IPS DF 6.9 (cell line): ENCODE data around the gene NRXN2.
A peak's percentile ranks its signal among the peaks of the same experiment; 100 is the strongest.
"Not testable (repeated sequence)": the region's sequence is repeated elsewhere in the genome, so short reads cannot be mapped to it uniquely, and the experiment has no call there.

Source experiments
- DNase-seq: peaks from one replicate; pipeline ENCODE4 v3.0.0-alpha.2; 2013; ENCODE audit warnings: low read depth, low spot score
- H3K27ac ChIP-seq: one replicate; pipeline ENCODE4 v1.5.1; 2013; ENCODE audit warnings: low read length, control low read depth
- H3K27me3 ChIP-seq: 2 replicates; pipeline ENCODE4 v1.6.1; 2013; ENCODE audit warnings: mild to moderate bottlenecking, low read length; ENCODE audit not compliant: control insufficient read depth, insufficient read depth
- H3K36me3 ChIP-seq: 2 replicates; pipeline ENCODE4 v1.6.1; 2013; ENCODE audit warnings: low read length; ENCODE audit not compliant: control insufficient read depth, insufficient read depth
- H3K4me1 ChIP-seq: 2 replicates; pipeline ENCODE4 v1.6.1; 2013; ENCODE audit warnings: low read length; ENCODE audit not compliant: control insufficient read depth, insufficient read depth
- H3K4me3 ChIP-seq: 2 replicates; pipeline ENCODE4 v1.5.1; 2013; ENCODE audit warnings: mild to moderate bottlenecking, low read length
- H3K9me3 ChIP-seq: 2 replicates; pipeline ENCODE4 v1.6.1; 2013; ENCODE audit warnings: low read length, inconsistent platforms; ENCODE audit not compliant: control insufficient read depth, insufficient read depth
- WGBS: extraction: QIAGEN DNeasy Blood & Tissue Kit; methylation state at CpG from one replicate; pipeline ENCODE4 v1.1.7; 2013; ENCODE audit warnings: mixed read lengths, missing lambda C conversion rate; ENCODE audit not compliant: insufficient read length, insufficient coverage; 5-methylcytosine and 5-hydroxymethylcytosine counted together

The NRXN2 gene

DNA sequence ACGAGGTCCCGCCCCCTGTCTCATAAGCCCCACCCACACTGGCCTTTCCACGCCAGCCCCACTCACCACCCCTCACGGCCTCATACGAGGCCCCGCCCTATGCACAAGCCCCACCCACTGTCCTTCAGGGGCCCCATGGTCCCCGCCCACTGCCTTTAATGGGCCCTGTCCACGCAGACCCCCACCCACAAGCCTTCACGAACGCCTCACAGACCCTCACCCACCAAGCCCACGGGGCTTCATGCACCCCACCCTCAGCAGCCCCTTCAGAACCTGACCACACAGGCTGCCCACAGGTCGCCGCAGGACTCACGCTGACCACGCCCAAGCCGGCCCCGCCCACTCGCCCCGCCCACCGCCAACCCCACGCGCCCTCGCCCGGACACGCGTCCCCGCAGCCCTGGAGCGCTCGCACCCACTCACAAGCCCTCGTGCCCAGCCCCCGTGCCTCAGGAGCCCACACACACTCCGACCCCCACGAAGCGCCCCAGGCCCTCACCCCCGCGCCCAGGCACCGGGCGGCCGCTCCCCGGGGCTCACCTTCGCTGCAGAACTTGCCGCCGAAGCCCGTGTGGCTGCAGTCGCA is 10.5 kb downstream of the NRXN2 start:
- Histone ChIP-seq H3K36me3 (no peaks in the 10 kb centered on the region), H3K27me3 (peaks cover 11% of the 10 kb centered on the region; the same call in 1 of the 2 replicates), H3K4me3 (peak overlapping the region; percentile 38; the same call in 1 of the 2 replicates), H3K4me1 (peaks cover 21% of the 10 kb centered on the region), H3K27ac (no peak overlapping the region), H3K9me3 (no peaks in the 10 kb centered on the region)
- no CpG with 5 or more reads among the region's 45 CpGs for WGBS
- DNase-seq: no peak

DNA sequence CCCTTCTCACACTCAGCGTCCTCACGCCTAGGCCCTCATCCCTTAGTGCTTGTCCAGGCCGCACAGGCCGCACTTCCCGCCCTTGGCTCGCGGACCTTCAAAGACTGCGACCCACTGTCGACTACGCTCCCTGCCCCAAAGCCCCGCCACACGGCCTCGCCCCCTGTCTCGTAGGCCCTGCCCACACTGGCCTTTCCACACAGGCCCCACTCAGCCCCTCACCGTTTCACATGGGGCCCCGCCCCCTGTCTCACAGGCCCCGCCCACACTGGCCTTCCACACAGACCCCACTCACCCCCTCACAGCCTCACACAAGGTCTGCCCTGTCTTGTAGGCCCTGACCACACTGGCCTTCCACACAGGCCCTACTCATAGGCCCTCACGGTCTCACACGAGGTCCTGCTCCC is 11.0 kb downstream of the NRXN2 start:
- Histone ChIP-seq H3K36me3 (no peaks in the 10 kb centered on the region), H3K27ac (no peak overlapping the region), H3K27me3 (peaks cover 11% of the 10 kb centered on the region; the same call in 1 of the 2 replicates), H3K4me3 (no peak overlapping the region), H3K4me1 (peaks cover 20% of the 10 kb centered on the region), H3K9me3 (no peaks in the 10 kb centered on the region)
- DNase-seq: no peak
- no CpG with 5 or more reads among the region's 19 CpGs for WGBS

DNA sequence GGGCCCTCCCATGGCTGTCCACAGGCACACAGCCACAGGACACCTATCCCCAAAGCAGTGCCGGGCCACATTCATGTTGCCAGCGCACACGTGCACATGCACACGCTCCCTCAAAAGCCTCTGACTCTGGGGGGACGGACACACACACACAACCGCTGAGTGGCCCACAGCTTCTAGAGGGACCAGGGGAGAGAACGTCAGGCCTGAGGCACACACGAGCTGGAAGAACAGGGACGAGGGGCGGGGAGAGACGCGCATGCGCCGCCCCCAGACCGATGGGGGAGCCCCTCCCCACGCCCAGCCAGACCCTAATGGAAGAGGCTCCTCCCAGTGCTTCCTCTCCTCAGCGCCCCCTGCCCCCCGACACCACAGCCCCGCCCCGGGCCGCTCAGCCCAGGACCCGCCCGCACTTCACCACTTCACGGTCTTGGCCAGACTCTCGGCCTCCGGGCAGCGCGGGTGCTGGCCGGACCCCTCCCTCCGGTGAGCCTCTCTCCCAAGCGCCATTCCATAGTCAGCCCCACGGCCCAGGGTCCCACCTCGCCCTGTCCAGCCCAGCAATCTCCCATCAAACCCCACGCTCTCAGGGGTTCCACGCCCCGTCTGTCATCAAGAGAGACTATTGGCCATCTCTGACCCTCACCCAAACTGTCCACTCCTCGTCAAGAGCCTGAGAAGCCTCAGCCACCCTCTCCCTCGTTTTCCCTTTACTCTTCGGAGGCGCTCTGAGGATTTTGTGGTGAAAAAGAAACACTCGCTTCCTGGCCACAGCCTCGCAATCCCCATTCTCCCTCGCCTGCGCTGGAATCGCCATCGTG is 11.7 kb downstream of the NRXN2 start:
- no peak overlapping the region for H3K27ac ChIP-seq
- H3K9me3 ChIP-seq: no peaks in the 10 kb centered on the region
- no CpG with 5 or more reads among the region's 46 CpGs for WGBS
- DNase-seq: no peak
- peaks cover 18% of the 10 kb centered on the region for H3K4me1 ChIP-seq
- peak overlapping the region; percentile 11; the same call in 1 of the 2 replicates for H3K4me3 ChIP-seq
- peaks cover 11% of the 10 kb centered on the region; the same call in 1 of the 2 replicates for H3K27me3 ChIP-seq
- no peaks in the 10 kb centered on the region for H3K36me3 ChIP-seq

DNA sequence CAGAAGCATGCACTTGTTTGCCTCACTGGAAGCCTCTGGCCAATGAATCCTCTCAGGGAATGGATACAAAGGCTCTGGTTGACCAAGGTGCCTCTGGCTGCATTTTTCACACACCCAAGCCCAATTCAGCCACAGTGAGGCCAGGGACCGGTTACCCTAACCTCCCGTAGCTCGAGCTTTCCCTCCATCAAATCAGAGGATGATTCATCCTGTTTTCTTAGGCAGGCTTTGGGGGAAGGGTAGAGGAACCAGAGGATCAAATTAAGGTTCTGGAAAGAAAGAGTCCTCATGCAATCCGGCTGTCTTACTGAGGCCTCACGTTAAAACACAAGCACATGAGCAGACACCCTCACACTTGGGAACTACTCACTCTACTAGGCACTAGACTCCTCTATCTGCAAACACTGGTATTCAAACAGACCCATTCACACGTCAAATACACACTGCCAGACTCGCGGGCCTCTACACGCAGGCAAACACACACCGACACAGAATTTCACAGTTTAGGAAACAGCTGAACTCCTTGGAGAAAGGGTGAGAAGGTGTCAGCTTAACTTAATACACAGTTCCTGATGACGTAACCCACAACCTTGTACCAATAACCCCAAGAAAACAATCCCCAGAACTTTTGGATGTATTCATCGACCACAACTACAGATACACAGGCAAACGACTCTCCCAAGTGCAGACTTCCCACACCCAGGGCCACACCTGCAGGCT is 12.4 kb downstream of the NRXN2 start:
- WGBS: no CpG with 5 or more reads among the region's 13 CpGs
- no peak for DNase-seq
- H3K4me1 ChIP-seq: peaks cover 16% of the 10 kb centered on the region
- H3K27ac ChIP-seq: no peak overlapping the region
- peaks cover 11% of the 10 kb centered on the region; the same call in 1 of the 2 replicates for H3K27me3 ChIP-seq
- H3K9me3 ChIP-seq: no peaks in the 10 kb centered on the region
- H3K4me3 ChIP-seq: peak overlapping the region; percentile 3; the same call in 1 of the 2 replicates
- H3K36me3 ChIP-seq: no peaks in the 10 kb centered on the region

DNA sequence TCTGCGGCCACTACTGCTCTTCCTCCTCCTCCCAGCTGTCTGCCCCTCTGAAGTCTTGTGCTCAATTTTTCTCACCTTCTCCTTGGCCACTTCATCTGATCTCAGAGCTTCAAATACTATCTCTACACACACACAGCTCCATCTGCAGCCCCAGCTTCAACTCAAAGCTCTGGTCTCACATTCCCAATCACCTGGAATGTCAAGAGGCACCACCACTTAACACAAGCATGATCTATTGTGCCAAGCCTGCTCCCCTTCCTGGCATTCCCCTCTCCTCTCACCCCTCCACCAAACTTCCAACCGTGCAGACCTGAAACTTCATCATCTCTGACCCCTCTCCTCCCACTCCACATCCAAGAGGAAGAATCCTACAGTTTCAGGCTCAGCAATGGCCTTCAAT is 17.5 kb downstream of the NRXN2 start:
- Histone ChIP-seq H3K27ac (no peak overlapping the region), H3K27me3 (no peaks in the 10 kb centered on the region), H3K4me1 (0 out of 2 replicates have a peak, but pooled peaks cover under 1% of the 10 kb centered on the region), H3K9me3 (no peaks in the 10 kb centered on the region), H3K4me3 (no peak overlapping the region), H3K36me3 (no peaks in the 10 kb centered on the region)
- no peak for DNase-seq
- no CpG with 5 or more reads among the region's 2 CpGs for WGBS

DNA sequence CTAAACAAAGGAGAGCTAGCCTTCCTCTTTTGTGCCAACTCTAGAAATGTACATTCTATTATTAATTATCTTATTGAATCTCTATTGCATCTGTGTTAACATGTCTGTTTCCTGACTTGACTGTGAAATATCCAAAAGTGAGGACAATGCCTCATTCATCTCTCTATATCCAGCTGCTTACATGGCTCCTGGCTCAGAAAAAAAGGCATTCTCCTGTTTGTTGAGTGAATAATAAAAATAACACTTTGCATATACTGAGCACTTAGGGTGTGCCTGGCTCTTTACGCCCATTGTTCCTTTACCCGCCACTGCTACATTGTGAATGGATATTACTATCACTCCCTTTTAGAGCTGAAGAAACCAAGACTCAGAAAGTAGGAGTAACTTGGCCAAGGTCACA is 19.9 kb downstream of the NRXN2 start:
- Histone ChIP-seq H3K4me1 (no peaks in the 10 kb centered on the region), H3K27me3 (no peaks in the 10 kb centered on the region), H3K9me3 (no peaks in the 10 kb centered on the region), H3K27ac (no peak overlapping the region), H3K36me3 (no peaks in the 10 kb centered on the region), H3K4me3 (no peak overlapping the region)
- WGBS: no CpG with 5 or more reads among the region's 2 CpGs
- no peak for DNase-seq

DNA sequence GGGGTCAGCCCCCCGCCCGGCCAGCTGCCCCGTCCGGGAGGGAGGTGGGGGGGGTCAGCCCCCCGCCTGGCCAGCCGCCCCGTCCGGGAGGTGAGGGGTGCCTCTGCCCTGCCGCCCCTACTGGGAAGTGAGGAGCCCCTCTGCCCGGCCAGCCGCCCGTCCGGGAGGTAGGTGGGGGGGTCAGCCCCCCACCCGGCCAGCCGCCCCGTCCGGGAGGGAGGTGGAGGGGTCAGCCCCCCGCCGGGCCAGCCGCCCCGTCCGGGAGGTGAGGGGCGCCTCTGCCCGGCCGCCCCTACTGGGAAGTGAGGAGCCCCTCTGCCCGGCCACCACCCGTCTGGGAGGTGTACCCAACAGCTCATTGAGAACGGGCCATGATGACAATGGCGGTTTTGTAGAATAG is 21.0 kb downstream of the NRXN2 start:
- H3K4me3 ChIP-seq, H3K27ac ChIP-seq, DNase-seq, H3K4me1 ChIP-seq, H3K27me3 ChIP-seq, H3K9me3 ChIP-seq, H3K36me3 ChIP-seq: not testable (repeated sequence)
- WGBS: no CpG with 5 or more reads among the region's 29 CpGs

DNA sequence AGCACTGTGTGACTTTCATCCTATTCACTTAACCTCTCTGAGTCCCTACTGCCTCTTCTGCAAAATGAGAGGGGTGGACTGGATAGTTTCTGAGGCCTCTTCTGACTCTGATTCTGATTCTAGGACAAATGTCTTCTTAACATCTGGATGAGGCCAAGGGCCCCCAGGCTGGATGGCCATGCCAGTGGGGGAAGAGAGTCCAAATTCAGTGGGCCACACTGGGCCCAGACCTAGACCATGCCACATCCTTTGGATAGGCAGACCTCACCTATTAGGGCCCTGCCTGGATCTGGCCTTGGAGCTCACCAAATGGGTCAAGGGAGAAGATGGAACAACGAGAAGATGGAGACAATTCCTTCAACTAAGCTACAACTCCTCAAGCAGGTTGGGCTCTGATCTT is 24.6 kb downstream of the NRXN2 start:
- DNase-seq: no peak
- H3K4me3 ChIP-seq: no peak overlapping the region
- WGBS: no CpG with 5 or more reads among the region's 1 CpG
- H3K36me3 ChIP-seq: no peaks in the 10 kb centered on the region
- H3K4me1 ChIP-seq: no peaks in the 10 kb centered on the region
- no peaks in the 10 kb centered on the region for H3K27me3 ChIP-seq
- H3K9me3 ChIP-seq: no peaks in the 10 kb centered on the region
- no peak overlapping the region for H3K27ac ChIP-seq

DNA sequence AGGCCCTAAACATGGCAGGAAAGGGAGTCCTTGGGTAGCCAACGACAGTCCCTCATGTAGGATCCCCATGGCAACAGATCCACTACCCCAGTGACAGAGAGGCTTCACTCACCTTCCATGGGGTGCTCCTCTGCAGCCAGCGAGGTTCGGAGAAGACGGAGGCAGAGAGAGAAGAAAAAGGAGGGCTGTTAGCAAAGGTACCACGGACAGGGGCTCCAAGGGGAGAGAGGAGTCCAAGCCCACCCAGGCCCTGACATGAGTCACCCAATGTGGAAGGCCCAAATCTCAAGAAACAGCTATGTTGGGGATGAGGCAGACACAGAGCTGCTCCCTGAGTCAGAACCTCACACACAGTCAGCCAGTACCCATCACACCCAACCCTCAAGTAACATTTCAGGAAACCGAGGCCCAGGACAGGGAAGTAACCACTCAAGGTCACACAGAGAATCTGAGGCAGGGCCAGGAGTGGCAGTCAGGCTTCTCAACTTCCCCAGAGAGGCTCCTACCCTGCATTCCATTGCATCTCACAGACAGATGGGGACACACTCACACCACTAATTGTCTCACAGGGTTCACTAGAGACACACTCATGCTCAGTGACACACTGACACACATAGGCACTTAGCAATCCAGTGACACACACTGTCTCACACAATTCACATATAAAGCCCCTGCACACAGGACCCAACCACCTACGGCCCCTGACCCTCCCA is 25.2 kb downstream of the NRXN2 start:
- WGBS: no CpG with 5 or more reads among the region's 7 CpGs
- Histone ChIP-seq H3K27ac (no peak overlapping the region), H3K27me3 (no peaks in the 10 kb centered on the region), H3K36me3 (no peaks in the 10 kb centered on the region), H3K4me1 (no peaks in the 10 kb centered on the region), H3K9me3 (no peaks in the 10 kb centered on the region), H3K4me3 (no peak overlapping the region)
- DNase-seq: no peak

DNA sequence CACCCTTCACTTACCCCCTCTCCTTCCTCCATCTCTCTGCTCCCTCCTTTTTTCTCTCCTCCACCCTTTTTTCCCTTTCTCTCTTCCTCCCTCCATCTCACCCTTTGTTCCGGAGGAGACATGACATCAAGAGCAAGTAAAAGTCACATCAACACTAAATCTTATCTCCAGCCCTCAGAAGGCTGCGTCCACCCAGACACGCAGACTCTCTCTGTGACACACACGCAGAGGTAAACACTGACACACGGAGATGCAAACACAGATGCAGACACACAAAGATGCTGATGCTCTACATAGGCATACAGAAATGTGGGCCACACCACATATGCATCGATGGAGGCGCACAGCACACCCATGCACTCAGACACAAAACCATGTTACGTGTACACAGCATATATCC is 27.0 kb downstream of the NRXN2 start:
- DNase-seq: no peak
- no peaks in the 10 kb centered on the region for H3K36me3 ChIP-seq
- no peaks in the 10 kb centered on the region for H3K9me3 ChIP-seq
- no CpG with 5 or more reads among the region's 8 CpGs for WGBS
- no peak overlapping the region for H3K4me3 ChIP-seq
- H3K27ac ChIP-seq: no peak overlapping the region
- no peaks in the 10 kb centered on the region for H3K4me1 ChIP-seq
- H3K27me3 ChIP-seq: no peaks in the 10 kb centered on the region
